Endothelial cell of umbilical vein (primary cell): ENCODE data around the gene MPST. TPM values are rescaled to one million over a fixed set of nuclear protein-coding genes. Genes with fewer than 3 reads are reported as not detected.

Source experiments
- BruUV-seq: library from RNA; stranded (reverse); fragments of 400-500 nt; replicated peaks from 2 replicates; lab custom pipeline; 2021; lab: Mats Ljungman, UMichigan
- CTCF ChIA-PET: fragments of 300-600, 350-600 bp; sonication (Branson Sonifier 250); formaldehyde crosslinking; loops from one replicate; lab custom pipeline; 2021; ENCODE audit warnings: antibody characterized with exemption, inconsistent platforms; lab: Charles Lee
- POLR2A ChIA-PET: fragments of 300-600, 350-600 bp; sonication (Branson Sonifier 250); formaldehyde crosslinking; loops from one replicate; lab custom pipeline; 2021; ENCODE audit warnings: antibody characterized with exemption, inconsistent platforms; lab: Charles Lee
- DNase-seq: peaks from one replicate; pipeline ENCODE4 v3.0.0-alpha.2; 2011; ENCODE audit warnings: low read depth, low spot score
- FAIRE-seq: peaks from 2 replicates; lab custom pipeline; 2011; peaks lifted over from hg19 to GRCh38; lab: Jason Lieb, UNC
- H2AFZ ChIP-seq: 2 replicates; pipeline ENCODE4 v1.6.0; 2012; ENCODE audit warnings: low read depth, low read length, control low read depth, inconsistent platforms
- H3K27ac ChIP-seq: 2 replicates; pipeline ENCODE4 v1.5.1; 2011; ENCODE audit warnings: low read depth, mild to moderate bottlenecking, control low read depth, low read length, moderate library complexity; ENCODE audit not compliant: insufficient read depth
- H3K27me3 ChIP-seq, 2 experiments: 2 replicates each; pipeline versions ENCODE4 v1.6.0 to v1.6.1; 2011; ENCODE audit warnings: low read length in 2 of 2, mixed read lengths in 1 of 2; ENCODE audit not compliant: control insufficient read depth in 2 of 2, insufficient read depth in 2 of 2
- H3K36me3 ChIP-seq, 2 experiments: 2 replicates in 1 of 2; 3 replicates in 1 of 2; pipeline ENCODE4 v1.5.1; 2011; ENCODE audit warnings: low read length in 2 of 2, mild to moderate bottlenecking in 1 of 2, moderate library complexity in 1 of 2; ENCODE audit not compliant: control insufficient read depth in 2 of 2, insufficient read depth in 2 of 2; ENCODE audit errors: extremely low read depth in 1 of 2
- H3K4me1 ChIP-seq: 3 replicates; pipeline ENCODE4 v1.5.1; 2011; ENCODE audit warnings: mild to moderate bottlenecking, low read length; ENCODE audit not compliant: control insufficient read depth, insufficient read depth; ENCODE audit errors: extremely low read depth
- H3K4me2 ChIP-seq: 2 replicates; pipeline ENCODE4 v1.6.1; 2011; ENCODE audit warnings: low read length, control low read depth, mixed read lengths; ENCODE audit not compliant: insufficient read depth
- H3K4me3 ChIP-seq, 3 experiments: fragments of 200-600 bp in 1 of 3; sonication (generic), shearing (Covaris generic) in 1 of 3; replicated peaks in 1 of 3; 2 replicates each; pipeline ENCODE4 v1.5.1; 2011 to 2016; ENCODE audit warnings: control low read depth in 3 of 3, low read length in 3 of 3, mild to moderate bottlenecking in 2 of 3, inconsistent platforms in 1 of 3, low read depth in 1 of 3, moderate library complexity in 1 of 3; ENCODE audit not compliant: insufficient read depth in 1 of 3
- H3K79me2 ChIP-seq: 2 replicates; pipeline ENCODE4 v1.6.0; 2012; ENCODE audit warnings: low read length, inconsistent platforms; ENCODE audit not compliant: control insufficient read depth, insufficient read depth
- H3K9ac ChIP-seq: replicated peaks from 2 replicates; pipeline ENCODE3; 2011; ENCODE audit warnings: low read length, control low read depth; ENCODE audit not compliant: insufficient read depth; ENCODE audit errors: extremely low read depth
- H3K9me1 ChIP-seq: replicated peaks from 3 replicates; pipeline ENCODE4 v1.6.0; 2011; ENCODE audit warnings: mild to moderate bottlenecking, low read length; ENCODE audit not compliant: control insufficient read depth, insufficient read depth; ENCODE audit errors: extremely low read depth
- H3K9me3 ChIP-seq: replicated peaks from 2 replicates; pipeline ENCODE4 v1.5.1; 2012; ENCODE audit warnings: low read length, inconsistent platforms; ENCODE audit not compliant: control insufficient read depth, insufficient read depth
- H4K20me1 ChIP-seq: replicated peaks from 2 replicates; pipeline ENCODE3; 2011; ENCODE audit warnings: mild to moderate bottlenecking, low read length; ENCODE audit not compliant: control insufficient read depth, insufficient read depth; ENCODE audit errors: extremely low read depth
- CTCF ChIP-seq, 2 donors: IDR thresholded peaks; 1 replicate in 1 of 2; 2 replicates in 1 of 2; pipeline ENCODE4 v1.5.1; 2011; ENCODE audit warnings: low read length in 2 of 2, mild to moderate bottlenecking in 2 of 2, moderate library complexity in 2 of 2, control low read depth in 1 of 2, inconsistent platforms in 1 of 2, low read depth in 1 of 2; ENCODE audit not compliant: insufficient read depth in 1 of 2; ENCODE audit errors: extremely low read depth in 1 of 2
- EZH2 ChIP-seq: IDR thresholded peaks from 2 replicates; pipeline ENCODE4 v1.6.1; 2012; ENCODE audit warnings: borderline replicate concordance, low read depth, mild to moderate bottlenecking, moderate library complexity, low read length, inconsistent platforms; ENCODE audit not compliant: severe bottlenecking
- FOS ChIP-seq: IDR thresholded peaks from 2 replicates; pipeline ENCODE4 v1.6.1; 2011; ENCODE audit warnings: mild to moderate bottlenecking, low read length, moderate library complexity, borderline replicate concordance; ENCODE audit not compliant: insufficient read depth
- GATA2 ChIP-seq: IDR thresholded peaks from 2 replicates; pipeline ENCODE4 v1.7.0; 2011; ENCODE audit warnings: low read depth, mild to moderate bottlenecking, moderate library complexity, mixed read lengths, low read length; ENCODE audit not compliant: insufficient read length, insufficient read depth
- JUN ChIP-seq: IDR thresholded peaks from 2 replicates; pipeline ENCODE4 v1.6.1; 2011; ENCODE audit warnings: borderline replicate concordance, low read depth; ENCODE audit not compliant: insufficient read length, insufficient read depth
- MYC ChIP-seq: IDR thresholded peaks from one replicate; pipeline ENCODE4 v1.6.1; 2011; ENCODE audit warnings: mild to moderate bottlenecking, low read depth, low read length
- POLR2A ChIP-seq: IDR thresholded peaks from 2 replicates; pipeline ENCODE4 v1.6.1; 2012; ENCODE audit warnings: low read depth, mild to moderate bottlenecking, control low read depth, low read length
- POLR2AphosphoS5 ChIP-seq: IDR thresholded peaks from 2 replicates; pipeline ENCODE4 v1.6.1; 2012; ENCODE audit warnings: low read depth, mild to moderate bottlenecking, control low read depth, low read length, moderate library complexity; ENCODE audit not compliant: insufficient read depth
- dilution Hi-C: fragments of 300-500 bp; cut with MboI; formaldehyde crosslinking; loops from one replicate; pipeline ENCODE4 v1.15.0; 2019; ENCODE audit warnings: low sequenced_read_pairs; ENCODE audit not compliant: extremely low pct_ligation_motif_present
- intact Hi-C: fragments of 100-400 bp; cut with micrococcal nuclease; formaldehyde crosslinking; loops from one replicate; pipeline ENCODE4 v1.10.0; 2022
- polyA plus RNA-seq, 4 experiments: library from polyadenylated mRNA; depleted of rRNA in 3 of 4; stranded (reverse) in 3 of 4; unstranded in 1 of 4; fragments of >200 nt; gene quantifications; 2 replicates each; pipeline versions ENCODE4 v1.2.1 to v1.2.3, GENCODE V29; 2011 to 2012; ENCODE audit warnings: missing spikeins in 1 of 4
- total RNA-seq: library from RNA; stranded (reverse); gene quantifications from 2 replicates; pipeline ENCODE4 v1.2.3, GENCODE V29; 2021
- TF ChIP-seq, protein P1 (sequence below): IDR thresholded peaks from 2 replicates; pipeline ENCODE4 v1.6.1; 2011; ENCODE audit not compliant: insufficient read depth, insufficient read length

The MPST gene
- total and polyA plus RNA-seq, 2 donors (not counting 3 experiments of a cell fraction or from before 2014, with no cell fraction given) = 93.2 to 124 TPM

GRCh38 chr22:37070334-37070733, 50.8 kb downstream of the MPST start:
- no TSS peak for BruUV-seq

More at GRCh38 chr22:37070334-37070733, 50.8 kb downstream of the MPST start:
- FAIRE-seq = no peak
- H3K4me1 ChIP-seq = no peaks in the 10 kb centered on the region
- no peak overlapping the region for H3K9ac ChIP-seq
- no peaks in the 10 kb centered on the region for H3K36me3 ChIP-seq
- no peaks in the 10 kb centered on the region for H3K9me3 ChIP-seq
- no peaks in the 10 kb centered on the region for H3K9me1 ChIP-seq
- H3K27ac ChIP-seq = no peak overlapping the region
- ChIA-PET POLR2A (no interaction called here), CTCF (interaction anchor here (1.4 kb wide), 1 partner anchor 19 kb away, joined by 3 read pairs; no protein-coding TSS in a partner anchor)
- H2AFZ ChIP-seq = no peak overlapping the region
- dilution Hi-C loops = no loop called here
- H3K4me3 ChIP-seq = no peak overlapping the region
- H3K27me3 ChIP-seq = peaks cover 14 to 15% of the 10 kb centered on the region in 2 experiments
- H3K4me2 ChIP-seq = no peak overlapping the region
- DNase-seq = no peak
- no peaks in the 10 kb centered on the region for H4K20me1 ChIP-seq
- intact Hi-C loops = no loop called here
- TF ChIP-seq GATA2 (no peak), POLR2A (no peak), POLR2AphosphoS5 (no peak), CTCF (IDR thresholded peaks at IDR 0.05; ENCODE audit: extremely low read depth in 1 of 2, insufficient read depth in 1 of 2, low read depth in 1 of 2, low read length in 2 of 2) (no peak), EZH2 (no peak), FOS (no peak), MYC (no peak), JUN (no peak)
- TF ChIP-seq, protein P1, sequence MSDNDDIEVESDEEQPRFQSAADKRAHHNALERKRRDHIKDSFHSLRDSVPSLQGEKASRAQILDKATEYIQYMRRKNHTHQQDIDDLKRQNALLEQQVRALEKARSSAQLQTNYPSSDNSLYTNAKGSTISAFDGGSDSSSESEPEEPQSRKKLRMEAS = no peak
- no peaks in the 10 kb centered on the region for H3K79me2 ChIP-seq
